Kidney epithelial cell (primary cell): ENCODE results near the gene CCDC102A. TPM values are rescaled to one million over a fixed set of nuclear protein-coding genes. Genes with fewer than 3 reads are reported as not detected.
A peak's percentile ranks its signal among the peaks of the same experiment; 100 is the strongest.

Experiments used
- DNase-seq: peaks from one replicate; pipeline ENCODE4 v3.0.0-alpha.2; 2010; ENCODE audit warnings: low read depth
- H3K27me3 ChIP-seq: 2 replicates; pipeline ENCODE4 v1.6.0; 2011; ENCODE audit warnings: low read length; ENCODE audit not compliant: control insufficient read depth, insufficient read depth
- H3K36me3 ChIP-seq: 2 replicates; pipeline ENCODE4 v1.5.1; 2011; ENCODE audit warnings: low read length; ENCODE audit not compliant: control insufficient read depth, insufficient read depth
- H3K4me3 ChIP-seq: 2 replicates; pipeline ENCODE4 v1.5.1; 2011; ENCODE audit warnings: low read depth, mild to moderate bottlenecking, control low read depth, low read length
- CTCF ChIP-seq: IDR thresholded peaks from 2 replicates; pipeline ENCODE4 v1.5.1; 2011; ENCODE audit warnings: mild to moderate bottlenecking, moderate library complexity, low read length, control low read depth, inconsistent platforms; ENCODE audit not compliant: insufficient read depth, poor library complexity, severe bottlenecking
- total RNA-seq: library from RNA; depleted of rRNA; stranded (reverse); fragments of >200 nt; gene quantifications from 2 replicates; pipeline ENCODE4 v1.2.3, GENCODE V29; 2015

Gene CCDC102A
- 11.4 and 14.0 TPM in 2 replicates for total RNA-seq

- Histone ChIP-seq H3K36me3 (no peaks in the 10 kb centered on the region), H3K4me3 (peak within 1 kb of the TSS; percentile 57), H3K27me3 (no peaks in the 10 kb centered on the region)
- DNase-seq, result no peak
- no peak for TF ChIP-seq CTCF
Measured at GRCh38 chr16:57536306-57537193, at the start of gene CCDC102A. CCDC102A (minus strand) TSS chr16:57536571; CDS start chr16:57529177, 7,394 bp downstream.

GRCh38 chr16:57585051-57585687, 48.8 kb upstream of the CCDC102A start:
- DNase-seq, result no peak
- Histone ChIP-seq H3K4me3 (no peak overlapping the region), H3K36me3 (no peaks in the 10 kb centered on the region), H3K27me3 (no peaks in the 10 kb centered on the region)
- no peak for TF ChIP-seq CTCF

- no peak overlapping the region for H3K4me3 ChIP-seq
- no peak for DNase-seq
- H3K27me3 ChIP-seq, result no peaks in the 10 kb centered on the region
- H3K36me3 ChIP-seq, result no peaks in the 10 kb centered on the region
- TF ChIP-seq CTCF, result no peak
Measured at GRCh38 chr16:57579361-57579665, 42.9 kb upstream of the CCDC102A start.

GRCh38 chr16:57578521-57579360, 42.4 kb upstream of the CCDC102A start:
- no peak for TF ChIP-seq CTCF
- no peak for DNase-seq

GRCh38 chr16:57577691-57578224, 41.4 kb upstream of the CCDC102A start:
- Histone ChIP-seq H3K27me3 (peaks cover 2% of the 10 kb centered on the region), H3K4me3 (no peak overlapping the region), H3K36me3 (no peaks in the 10 kb centered on the region)
- DNase-seq, result no peak
- TF ChIP-seq CTCF, result no peak

More at GRCh38 chr16:57578521-57579360, 42.4 kb upstream of the CCDC102A start:
- Histone ChIP-seq H3K4me3 (no peak overlapping the region), H3K36me3 (no peaks in the 10 kb centered on the region), H3K27me3 (no peaks in the 10 kb centered on the region)
